SKM-1 (cell line): ENCODE data around the gene CYB5D1.

Experiments used
- DNase-seq: peaks from one replicate; lab custom pipeline; 2025; ENCODE audit not compliant: unreplicated experiment; lab: John Stamatoyannopoulos, UW

The CYB5D1 gene

GRCh38 chr17:7833795-7834541 lies 23.8 kb upstream of the CYB5D1 start, which contains the start of gene KDM6B:
Gene KDM6B, plus strand, starts transcription at chr17:7834217. Its CDS starts 11,338 bp downstream, at chr17:7845555.
- DNase-seq: peak; percentile 54

- DNase-seq: no peak
These were observed 23.3 kb upstream of the CYB5D1 start for GRCh38 chr17:7834542-7834956.

DNA sequence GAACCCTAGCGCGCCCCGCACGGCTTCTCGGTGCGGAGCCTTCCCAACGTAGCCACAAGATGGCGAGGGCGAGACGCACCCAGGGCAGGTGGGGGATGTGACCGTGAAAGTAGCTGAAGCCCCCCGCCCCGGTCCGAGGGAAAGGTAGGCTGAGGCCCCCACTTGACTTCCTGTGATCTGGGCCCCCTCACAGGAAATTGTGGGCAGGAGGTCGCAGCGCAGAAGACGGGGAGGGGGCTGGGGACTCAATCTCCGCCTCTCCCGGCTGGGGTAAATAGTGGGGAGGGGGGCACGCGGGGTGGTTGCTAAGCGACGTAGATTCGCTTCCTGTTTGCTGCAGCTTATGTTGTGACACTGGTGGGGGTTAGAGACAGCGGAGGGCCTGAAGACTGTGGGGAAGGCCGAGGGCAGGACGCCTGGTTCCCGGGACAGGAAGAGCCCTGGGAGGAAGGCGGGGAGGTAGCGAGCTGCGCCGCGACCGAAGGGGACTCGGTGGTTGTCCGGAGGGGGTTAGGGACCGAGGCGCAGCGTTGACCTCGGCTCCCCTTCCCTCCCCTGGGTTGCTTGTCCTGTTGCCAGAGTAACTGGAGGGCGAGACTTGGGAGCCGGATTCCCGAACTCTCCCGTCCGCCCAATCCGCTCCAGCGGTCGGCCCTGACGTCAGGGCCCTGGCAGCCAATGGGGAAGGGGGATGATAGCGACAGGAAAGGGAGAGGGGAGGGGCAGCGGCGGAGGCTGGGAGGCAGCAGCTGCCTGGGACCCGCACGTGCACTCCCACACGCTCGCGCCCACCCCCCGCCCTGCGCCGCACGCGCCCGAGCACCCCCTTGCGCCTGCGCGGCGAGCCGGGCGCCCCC lies 22.6 kb upstream of the CYB5D1 start:
- DNase-seq: peak; percentile 42

- no peak for DNase-seq
These were observed 21.8 kb upstream of the CYB5D1 start for GRCh38 chr17:7835814-7836595.

DNA sequence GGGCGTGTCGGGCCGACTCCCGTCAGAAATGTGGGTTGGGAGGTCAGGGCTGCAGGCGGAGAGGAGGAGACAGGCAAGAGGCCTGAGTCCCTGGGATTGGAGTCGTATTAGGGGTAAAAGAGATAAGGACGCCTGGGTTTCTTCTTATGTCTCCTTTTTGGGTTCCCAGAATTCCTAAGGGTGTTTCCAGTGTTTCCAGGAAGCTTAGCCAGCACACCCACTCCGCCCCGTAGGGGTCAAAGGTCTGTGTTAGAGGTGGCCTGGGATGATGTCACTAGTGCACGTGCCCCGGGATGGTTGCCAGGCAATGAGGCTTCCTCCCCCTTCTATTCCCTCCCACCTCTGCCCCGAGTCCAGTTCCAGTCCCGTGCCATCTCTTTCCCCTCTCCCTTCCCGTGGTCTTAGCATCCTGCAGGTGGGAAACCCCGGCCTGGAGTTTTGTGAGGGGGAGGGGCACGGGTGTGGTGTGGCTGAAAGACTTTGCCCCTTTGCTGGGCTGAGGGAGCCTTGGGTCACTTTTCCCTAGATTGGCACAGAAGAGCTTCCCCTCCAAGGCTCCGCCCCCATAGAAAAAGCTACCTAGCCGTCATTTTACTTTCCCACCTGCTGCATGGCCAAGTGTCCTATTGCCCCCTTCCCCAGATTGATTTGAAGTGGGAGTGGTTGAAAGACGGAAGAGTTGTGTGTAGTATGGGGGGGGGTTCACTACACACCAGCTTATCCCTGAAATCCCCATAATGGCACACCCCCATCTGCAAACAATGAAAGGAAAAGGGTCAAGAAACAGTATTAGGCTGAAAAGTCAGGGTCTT lies 21.0 kb upstream of the CYB5D1 start:
- DNase-seq: peak; percentile 55

- DNase-seq: no peak
These were observed 20.3 kb upstream of the CYB5D1 start for GRCh38 chr17:7837408-7838088.

- DNase-seq: peak; percentile 35
These were observed 19.4 kb upstream of the CYB5D1 start for GRCh38 chr17:7838090-7839075.

- DNase-seq: peak; percentile 39
These were observed 18.5 kb upstream of the CYB5D1 start for GRCh38 chr17:7839190-7839875.

GRCh38 chr17:7839876-7840261 lies 17.9 kb upstream of the CYB5D1 start:
- DNase-seq: no peak

- DNase-seq: no peak
These were observed 17.4 kb upstream of the CYB5D1 start for GRCh38 chr17:7840441-7840840.

GRCh38 chr17:7840875-7841274 lies 16.9 kb upstream of the CYB5D1 start:
- DNase-seq: no peak

DNA sequence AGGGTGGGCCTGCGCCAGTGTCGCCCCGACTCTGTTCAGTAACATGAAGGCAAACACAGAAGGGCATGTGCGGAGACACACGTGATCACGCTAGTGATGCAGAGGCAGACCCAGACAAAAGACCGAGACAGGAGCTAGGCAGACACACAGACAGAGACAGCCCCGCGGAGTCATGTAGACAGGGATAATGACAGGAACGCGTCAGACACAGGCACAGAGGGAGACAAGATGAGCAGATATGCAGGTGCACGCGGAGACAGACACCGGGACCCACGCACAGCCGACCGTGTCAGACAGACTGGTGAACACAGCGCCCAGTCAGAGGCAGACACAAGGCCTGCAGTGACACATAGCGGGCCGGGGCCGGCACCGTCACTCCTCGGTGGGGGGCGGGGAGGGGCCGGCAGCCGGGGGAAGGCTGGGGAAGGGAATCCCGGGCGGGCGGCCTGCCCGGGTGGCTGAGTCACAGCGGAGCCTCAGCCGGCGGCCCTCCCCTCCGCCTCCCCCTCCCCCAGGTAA lies 16.3 kb upstream of the CYB5D1 start:
- no peak for DNase-seq

- DNase-seq: no peak
These were observed 15.9 kb upstream of the CYB5D1 start for GRCh38 chr17:7841915-7842379.

- peak; percentile 42 for DNase-seq
These were observed 15.2 kb upstream of the CYB5D1 start for GRCh38 chr17:7842380-7843256.

DNA sequence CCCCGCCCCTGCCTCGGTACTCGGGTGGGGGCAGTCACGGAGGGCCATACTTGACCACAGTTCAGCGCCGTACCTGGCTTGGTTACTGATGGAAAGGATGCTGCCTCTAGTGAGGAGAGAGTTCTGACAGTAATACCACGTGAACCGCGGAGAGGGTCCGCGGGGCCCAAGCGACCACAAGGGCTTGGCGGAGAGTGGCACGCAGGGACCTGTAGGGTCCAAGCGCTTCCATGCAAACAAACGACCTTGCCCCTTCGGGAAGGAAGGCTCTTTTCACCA lies 14.6 kb upstream of the CYB5D1 start:
- DNase-seq: no peak

GRCh38 chr17:7843536-7844291 lies 14.1 kb upstream of the CYB5D1 start:
- DNase-seq: no peak
